HEK293 (cell line): Measurements from ENCODE around the gene SETD3.

Source experiments
- CTCF ChIA-PET: fragments of 350-600 bp; formaldehyde crosslinking; extraction: SDS; loops from one replicate; lab custom pipeline; 2021; ENCODE audit warnings: antibody characterized with exemption; lab: Yijun Ruan, JAX
- POLR2A ChIA-PET: fragments of 300-600 bp; formaldehyde crosslinking; extraction: SDS; loops from one replicate; lab custom pipeline; 2020; ENCODE audit warnings: antibody characterized with exemption, inconsistent platforms; lab: Yijun Ruan, JAX
- H3K27ac ChIP-seq: fragments of 200-500 bp; sonication (Bioruptor generic); 2 replicates; pipeline ENCODE4 v1.5.1; 2014; ENCODE audit warnings: low read depth, low read length, control low read depth, inconsistent platforms; ENCODE audit errors: extremely low read depth
- H3K36me3 ChIP-seq, 2 experiments: fragments of 200-500 bp in 1 of 2; sonication (Bioruptor generic) in 1 of 2; 1 replicate in 1 of 2; 2 replicates in 1 of 2; pipeline ENCODE4 v1.5.1; 2014 to 2017; ENCODE audit warnings: inconsistent platforms in 2 of 2, low read length in 2 of 2; ENCODE audit not compliant: control insufficient read depth in 2 of 2, insufficient read depth in 1 of 2
- H3K4me1 ChIP-seq: fragments of 200-500 bp; sonication (Bioruptor generic); 2 replicates; pipeline ENCODE4 v1.5.1; 2014; ENCODE audit warnings: mild to moderate bottlenecking, low read length, inconsistent platforms; ENCODE audit not compliant: control insufficient read depth, insufficient read depth
- H3K4me3 ChIP-seq: 2 replicates; pipeline ENCODE4 v1.5.1; 2011; ENCODE audit warnings: low read depth, mild to moderate bottlenecking, control low read depth, low read length, moderate library complexity
- H3K9me3 ChIP-seq: fragments of 200-500 bp; sonication (Bioruptor generic); 2 replicates; pipeline ENCODE4 v1.5.1; 2014; ENCODE audit warnings: low read depth, low read length, inconsistent platforms; ENCODE audit not compliant: control insufficient read depth, insufficient read depth
- IKZF3 ChIP-seq: fragments of 450-650 bp; IDR thresholded peaks from 2 replicates; pipeline ENCODE4 v1.5.0; 2018; ENCODE audit warnings: missing biosample characterization, mild to moderate bottlenecking, missing genetic modification characterization, moderate library complexity
- PRDM1 ChIP-seq: fragments of 450-650 bp; formaldehyde crosslinking; IDR thresholded peaks from 2 replicates; pipeline ENCODE4; 2016; ENCODE audit warnings: missing biosample characterization, missing genetic modification characterization
- ZBTB17 ChIP-seq: fragments of 450-650 bp; formaldehyde crosslinking; IDR thresholded peaks from 2 replicates; pipeline ENCODE4 v1.5.1; 2016; ENCODE audit warnings: missing biosample characterization, missing genetic modification characterization
- ZNF16 ChIP-seq: fragments of 450-650 bp; formaldehyde crosslinking; IDR thresholded peaks from 2 replicates; pipeline ENCODE4 v1.5.1; 2016; ENCODE audit warnings: low read depth, missing biosample characterization, missing genetic modification characterization
- ZNF274 ChIP-seq, 2 experiments: fragments of 200-500 bp in 1 of 2; fragments of 450-650 bp in 1 of 2; sonication (Bioruptor generic) in 1 of 2; formaldehyde crosslinking in 1 of 2; IDR thresholded peaks; 2 replicates each; pipeline versions ENCODE4 v1.5.1 to v1.6.1; 2014 to 2016; ENCODE audit warnings: borderline replicate concordance in 1 of 2, inconsistent platforms in 1 of 2, low read length in 1 of 2, missing biosample characterization in 1 of 2, missing genetic modification characterization in 1 of 2
- ZNF423 ChIP-seq: fragments of 450-650 bp; formaldehyde crosslinking; IDR thresholded peaks from 2 replicates; pipeline ENCODE4 v1.5.1; 2016; ENCODE audit warnings: missing biosample characterization, missing genetic modification characterization
- ZNF654 ChIP-seq: fragments of 450-650 bp; formaldehyde crosslinking; IDR thresholded peaks from 2 replicates; pipeline ENCODE4 v1.5.1; 2016; ENCODE audit warnings: low read depth, missing biosample characterization, missing genetic modification characterization
- ZNF670 ChIP-seq: fragments of 450-650 bp; formaldehyde crosslinking; IDR thresholded peaks from 2 replicates; pipeline ENCODE4 v1.5.1; 2016; ENCODE audit warnings: missing biosample characterization, missing genetic modification characterization, low read depth
- ZNF747 ChIP-seq: fragments of 450-650 bp; formaldehyde crosslinking; IDR thresholded peaks from 2 replicates; pipeline ENCODE4 v1.5.1; 2016; ENCODE audit warnings: missing biosample characterization, missing genetic modification characterization
- TF ChIP-seq, protein P1 (sequence below): fragments of 450-650 bp; formaldehyde crosslinking; IDR thresholded peaks from 2 replicates; pipeline ENCODE4 v1.5.1; 2017; ENCODE audit warnings: missing biosample characterization, missing genetic modification characterization
- TF ChIP-seq, protein P2 (sequence below): fragments of 450-650 bp; formaldehyde crosslinking; IDR thresholded peaks from 2 replicates; pipeline ENCODE4 v1.5.1; 2016; ENCODE audit warnings: missing biosample characterization, missing genetic modification characterization

The SETD3 gene

DNA sequence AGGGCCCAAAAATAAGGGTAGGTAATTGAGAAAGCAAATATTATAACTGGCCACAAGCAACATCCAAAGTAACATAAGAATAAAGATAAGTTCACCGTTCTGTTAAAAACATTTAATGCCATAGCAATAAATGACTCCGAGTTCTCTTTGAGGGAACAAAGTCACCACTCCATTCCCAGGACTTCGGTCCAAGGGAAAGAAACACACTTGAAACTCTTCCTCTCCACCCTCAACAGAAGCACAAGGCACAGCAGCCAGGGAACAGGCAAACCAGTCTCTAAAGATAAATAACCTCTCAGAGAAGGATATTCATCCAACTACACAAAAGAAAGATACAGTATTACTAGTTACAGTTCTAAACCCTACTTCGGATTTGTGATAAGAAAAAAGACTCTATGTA is 2.5 kb downstream of the SETD3 start:
- Histone ChIP-seq H3K36me3 (no peaks in the 10 kb centered on the region), H3K4me3 (no peak overlapping the region), H3K9me3 (no peaks in the 10 kb centered on the region), H3K27ac (no peak overlapping the region), H3K4me1 (peaks cover 27% of the 10 kb centered on the region)
- ChIA-PET POLR2A (no interaction called here), CTCF (no interaction called here)
- no peak for TF ChIP-seq ZNF654 (tag by site-specific recombination)
- TF ChIP-seq, protein P1, sequence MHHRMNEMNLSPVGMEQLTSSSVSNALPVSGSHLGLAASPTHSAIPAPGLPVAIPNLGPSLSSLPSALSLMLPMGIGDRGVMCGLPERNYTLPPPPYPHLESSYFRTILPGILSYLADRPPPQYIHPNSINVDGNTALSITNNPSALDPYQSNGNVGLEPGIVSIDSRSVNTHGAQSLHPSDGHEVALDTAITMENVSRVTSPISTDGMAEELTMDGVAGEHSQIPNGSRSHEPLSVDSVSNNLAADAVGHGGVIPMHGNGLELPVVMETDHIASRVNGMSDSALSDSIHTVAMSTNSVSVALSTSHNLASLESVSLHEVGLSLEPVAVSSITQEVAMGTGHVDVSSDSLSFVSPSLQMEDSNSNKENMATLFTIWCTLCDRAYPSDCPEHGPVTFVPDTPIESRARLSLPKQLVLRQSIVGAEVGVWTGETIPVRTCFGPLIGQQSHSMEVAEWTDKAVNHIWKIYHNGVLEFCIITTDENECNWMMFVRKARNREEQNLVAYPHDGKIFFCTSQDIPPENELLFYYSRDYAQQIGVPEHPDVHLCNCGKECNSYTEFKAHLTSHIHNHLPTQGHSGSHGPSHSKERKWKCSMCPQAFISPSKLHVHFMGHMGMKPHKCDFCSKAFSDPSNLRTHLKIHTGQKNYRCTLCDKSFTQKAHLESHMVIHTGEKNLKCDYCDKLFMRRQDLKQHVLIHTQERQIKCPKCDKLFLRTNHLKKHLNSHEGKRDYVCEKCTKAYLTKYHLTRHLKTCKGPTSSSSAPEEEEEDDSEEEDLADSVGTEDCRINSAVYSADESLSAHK (tag by site-specific recombination): peak; percentile 93

DNA sequence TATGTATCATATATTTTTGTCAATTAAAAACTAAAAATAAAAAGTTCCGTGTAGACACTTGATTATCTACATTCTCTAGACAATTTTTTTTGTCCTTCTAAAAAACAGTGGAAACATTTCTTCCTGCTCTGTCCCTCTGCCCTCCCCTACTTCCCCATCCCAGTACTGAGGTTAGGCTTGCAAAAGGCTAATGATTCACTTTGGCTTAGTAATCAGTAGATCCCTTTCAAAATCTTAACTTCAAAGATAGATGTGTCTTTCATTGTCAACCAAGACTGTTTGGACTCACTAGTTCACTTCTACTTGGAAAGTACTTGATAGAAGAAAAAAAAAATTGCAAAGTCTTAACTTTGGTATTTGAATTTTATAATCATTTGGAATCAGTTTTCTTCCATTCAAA is 3.8 kb downstream of the SETD3 start:
- Histone ChIP-seq H3K4me1 (peaks cover 21% of the 10 kb centered on the region), H3K4me3 (no peak overlapping the region), H3K9me3 (no peaks in the 10 kb centered on the region), H3K27ac (no peak overlapping the region), H3K36me3 (no peaks in the 10 kb centered on the region)
- CTCF ChIA-PET: no interaction called here
- POLR2A ChIA-PET: no interaction called here
- TF ChIP-seq ZNF274 (IDR thresholded peaks at IDR 0.05; ENCODE audit: low read length): no peak
- no peak for TF ChIP-seq ZNF274 (tag by site-specific recombination; IDR thresholded peaks at IDR 0.05; ENCODE audit: borderline replicate concordance)
- no peak for TF ChIP-seq ZNF670 (tag by site-specific recombination)
- 0 out of 2 replicates have a peak, but pooled peaks have one; percentile 11 for TF ChIP-seq PRDM1 (tag by site-specific recombination)
- TF ChIP-seq, protein P2, sequence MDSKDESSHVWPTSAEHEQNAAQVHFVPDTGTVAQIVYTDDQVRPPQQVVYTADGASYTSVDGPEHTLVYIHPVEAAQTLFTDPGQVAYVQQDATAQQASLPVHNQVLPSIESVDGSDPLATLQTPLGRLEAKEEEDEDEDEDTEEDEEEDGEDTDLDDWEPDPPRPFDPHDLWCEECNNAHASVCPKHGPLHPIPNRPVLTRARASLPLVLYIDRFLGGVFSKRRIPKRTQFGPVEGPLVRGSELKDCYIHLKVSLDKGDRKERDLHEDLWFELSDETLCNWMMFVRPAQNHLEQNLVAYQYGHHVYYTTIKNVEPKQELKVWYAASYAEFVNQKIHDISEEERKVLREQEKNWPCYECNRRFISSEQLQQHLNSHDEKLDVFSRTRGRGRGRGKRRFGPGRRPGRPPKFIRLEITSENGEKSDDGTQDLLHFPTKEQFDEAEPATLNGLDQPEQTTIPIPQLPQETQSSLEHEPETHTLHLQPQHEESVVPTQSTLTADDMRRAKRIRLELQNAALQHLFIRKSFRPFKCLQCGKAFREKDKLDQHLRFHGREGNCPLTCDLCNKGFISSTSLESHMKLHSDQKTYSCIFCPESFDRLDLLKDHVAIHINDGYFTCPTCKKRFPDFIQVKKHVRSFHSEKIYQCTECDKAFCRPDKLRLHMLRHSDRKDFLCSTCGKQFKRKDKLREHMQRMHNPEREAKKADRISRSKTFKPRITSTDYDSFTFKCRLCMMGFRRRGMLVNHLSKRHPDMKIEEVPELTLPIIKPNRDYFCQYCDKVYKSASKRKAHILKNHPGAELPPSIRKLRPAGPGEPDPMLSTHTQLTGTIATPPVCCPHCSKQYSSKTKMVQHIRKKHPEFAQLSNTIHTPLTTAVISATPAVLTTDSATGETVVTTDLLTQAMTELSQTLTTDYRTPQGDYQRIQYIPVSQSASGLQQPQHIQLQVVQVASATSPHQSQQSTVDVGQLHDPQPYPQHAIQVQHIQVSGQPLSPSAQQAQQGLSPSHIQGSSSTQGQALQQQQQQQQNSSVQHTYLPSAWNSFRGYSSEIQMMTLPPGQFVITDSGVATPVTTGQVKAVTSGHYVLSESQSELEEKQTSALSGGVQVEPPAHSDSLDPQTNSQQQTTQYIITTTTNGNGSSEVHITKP (tag by site-specific recombination): no peak

DNA sequence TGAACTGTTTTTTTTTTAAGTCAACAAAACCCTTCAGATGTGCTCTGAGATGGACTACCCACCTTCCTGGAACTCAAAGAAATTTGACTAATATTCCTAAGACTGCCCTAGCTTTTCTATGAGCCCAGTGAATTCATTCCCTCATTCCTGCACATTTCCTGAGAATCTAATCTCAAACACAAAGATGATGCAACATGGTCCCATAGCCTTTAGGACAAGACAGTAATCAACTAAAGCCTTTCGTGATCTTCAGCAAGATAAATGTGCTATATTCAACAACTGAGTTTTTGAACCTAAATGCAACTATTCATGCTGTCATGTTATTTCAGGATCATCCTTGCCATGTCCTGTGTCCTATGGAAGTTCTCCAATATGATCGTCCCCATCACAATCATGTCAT is 5.0 kb downstream of the SETD3 start:
- Histone ChIP-seq H3K36me3 (no peaks in the 10 kb centered on the region), H3K27ac (no peak overlapping the region), H3K9me3 (no peaks in the 10 kb centered on the region), H3K4me1 (peaks cover 21% of the 10 kb centered on the region), H3K4me3 (no peak overlapping the region)
- CTCF ChIA-PET: interaction anchor here (0.6 to 1.0 kb wide), 3 partner anchors 14 to 456 kb away, joined by 3 to 4 read pairs (median 3); no protein-coding TSS in a partner anchor
- TF ChIP-seq ZBTB17 (tag by site-specific recombination) (0 out of 2 replicates have a peak, but pooled peaks have one; percentile 3), ZNF747 (tag by site-specific recombination) (no peak), ZNF16 (no peak), ZNF423 (tag by site-specific recombination) (no peak), IKZF3 (peak; percentile 29; the same call in 1 of the 2 replicates)
- TF ChIP-seq, protein P1 (tag by site-specific recombination): no peak
- POLR2A ChIA-PET: no interaction called here
